Mesenchymal stem cell (in vitro differentiated cells and primary cell): ENCODE results near the gene MARCHF3.

Experiments used
- DNase-seq: peaks from one replicate; pipeline ENCODE4 v3.0.0-alpha.2; 2013
- H2AFZ ChIP-seq: one replicate; pipeline ENCODE4 v1.6.1; 2013; ENCODE audit warnings: low read depth, mild to moderate bottlenecking, control low read depth, inconsistent platforms, low read length, moderate library complexity
- H2AK5ac ChIP-seq: 2 replicates; pipeline ENCODE4 v1.6.1; 2013; ENCODE audit warnings: low read length, moderate library complexity, mild to moderate bottlenecking, inconsistent platforms; ENCODE audit not compliant: severe bottlenecking
- H2BK120ac ChIP-seq: one replicate; pipeline ENCODE4 v1.6.1; 2013; ENCODE audit warnings: low read depth, mild to moderate bottlenecking, inconsistent platforms, low read length, moderate library complexity
- H2BK12ac ChIP-seq, 2 experiments: one replicate each; pipeline ENCODE4 v1.6.1; 2013; ENCODE audit warnings: inconsistent platforms in 2 of 2, low read length in 2 of 2, mild to moderate bottlenecking in 2 of 2, moderate library complexity in 2 of 2, control low read depth in 1 of 2
- H2BK15ac ChIP-seq: one replicate; pipeline ENCODE4 v1.6.1; 2013; ENCODE audit warnings: mild to moderate bottlenecking, low read depth, inconsistent platforms; ENCODE audit not compliant: poor library complexity, severe bottlenecking
- H2BK5ac ChIP-seq: 2 replicates; pipeline ENCODE4 v1.6.1; 2013; ENCODE audit warnings: low read depth, mild to moderate bottlenecking, low read length, control low read depth, inconsistent platforms; ENCODE audit not compliant: poor library complexity, severe bottlenecking
- H3K14ac ChIP-seq, 2 experiments: one replicate each; pipeline ENCODE4 v1.6.1; 2013; ENCODE audit warnings: inconsistent platforms in 2 of 2, low read length in 2 of 2, control low read depth in 1 of 2, mild to moderate bottlenecking in 1 of 2, moderate library complexity in 1 of 2
- H3K18ac ChIP-seq, 2 experiments: one replicate each; pipeline ENCODE4 v1.6.1; 2013; ENCODE audit warnings: inconsistent platforms in 2 of 2, low read length in 2 of 2, control low read depth in 1 of 2, low read depth in 1 of 2, mild to moderate bottlenecking in 1 of 2
- H3K23ac ChIP-seq, 2 experiments: one replicate each; pipeline ENCODE4 v1.6.1; 2013; ENCODE audit warnings: inconsistent platforms in 2 of 2, low read length in 2 of 2, mild to moderate bottlenecking in 2 of 2, moderate library complexity in 2 of 2, control low read depth in 1 of 2
- H3K27ac ChIP-seq: 2 replicates; pipeline ENCODE4 v1.5.1; 2013; ENCODE audit warnings: mild to moderate bottlenecking, moderate library complexity, low read length, control low read depth, inconsistent platforms; ENCODE audit not compliant: poor library complexity, severe bottlenecking
- H3K27me3 ChIP-seq, 2 experiments: 2 replicates each; pipeline versions ENCODE4 v1.6.1 to v1.7.0; 2013; ENCODE audit warnings: low read length in 2 of 2, mild to moderate bottlenecking in 2 of 2, moderate library complexity in 2 of 2, control low read depth in 1 of 2, inconsistent platforms in 1 of 2; ENCODE audit not compliant: control insufficient read depth in 1 of 2, insufficient read depth in 1 of 2
- H3K36me3 ChIP-seq, 2 experiments: 2 replicates each; pipeline versions ENCODE4 v1.6.1 to v1.7.0; 2013; ENCODE audit warnings: low read length in 2 of 2, control low read depth in 1 of 2, inconsistent platforms in 1 of 2, low read depth in 1 of 2, mild to moderate bottlenecking in 1 of 2; ENCODE audit not compliant: insufficient read depth in 2 of 2, control insufficient read depth in 1 of 2
- H3K4ac ChIP-seq, 2 experiments: one replicate each; pipeline ENCODE4 v1.6.1; 2013; ENCODE audit warnings: inconsistent platforms in 2 of 2, low read length in 2 of 2, mild to moderate bottlenecking in 2 of 2, moderate library complexity in 2 of 2, control low read depth in 1 of 2, low read depth in 1 of 2
- H3K4me1 ChIP-seq: 2 replicates; pipeline ENCODE4 v1.6.1; 2013; ENCODE audit warnings: low read depth, low read length, control low read depth; ENCODE audit not compliant: control insufficient read depth, insufficient read depth
- H3K4me2 ChIP-seq: 2 replicates; pipeline ENCODE4 v1.6.1; 2013; ENCODE audit warnings: low read length, mild to moderate bottlenecking, inconsistent platforms; ENCODE audit not compliant: poor library complexity, severe bottlenecking
- H3K4me3 ChIP-seq, 2 experiments: 2 replicates each; pipeline versions ENCODE4 v1.5.1 to v1.7.0; 2013; ENCODE audit warnings: low read length in 2 of 2, mild to moderate bottlenecking in 2 of 2, control low read depth in 1 of 2, low read depth in 1 of 2; ENCODE audit not compliant: insufficient read depth in 1 of 2
- H3K79me1 ChIP-seq: replicated peaks from 2 replicates; pipeline ENCODE4 v1.6.1; 2013; ENCODE audit warnings: mild to moderate bottlenecking, control low read depth, low read length, inconsistent platforms; ENCODE audit not compliant: poor library complexity, severe bottlenecking
- H3K9ac ChIP-seq: 2 replicates; pipeline ENCODE4 v1.7.0; 2013; ENCODE audit warnings: mild to moderate bottlenecking, low read length, moderate library complexity
- H3K9me3 ChIP-seq: 2 replicates; pipeline ENCODE4 v1.7.0; 2013; ENCODE audit warnings: mild to moderate bottlenecking, low read length; ENCODE audit not compliant: control insufficient read depth
- H4K8ac ChIP-seq: one replicate; pipeline ENCODE4 v1.6.1; 2013; ENCODE audit warnings: inconsistent platforms, mild to moderate bottlenecking, low read length, moderate library complexity
- H4K91ac ChIP-seq: one replicate; pipeline ENCODE4 v1.6.1; 2013; ENCODE audit warnings: mild to moderate bottlenecking, low read length, inconsistent platforms
- WGBS: methylation state at CpG from one replicate; pipeline ENCODE4 v1.1.7; 2013; ENCODE audit warnings: mixed read lengths; 5-methylcytosine and 5-hydroxymethylcytosine counted together

The MARCHF3 gene

GRCh38 chr5:126927429-126927828 lies 102.9 kb downstream of the MARCHF3 start:
- H3K27ac ChIP-seq = no peak overlapping the region
- no peak overlapping the region for H3K4me2 ChIP-seq
- peak overlapping the region in 1 of 2 experiments; percentile 86 for H3K14ac ChIP-seq
- no peak overlapping the region for H3K23ac ChIP-seq
- H3K18ac ChIP-seq = no peak overlapping the region
- no peak overlapping the region for H2AK5ac ChIP-seq
- no peak overlapping the region for H2BK15ac ChIP-seq
- H4K8ac ChIP-seq = no peak overlapping the region
- no peak overlapping the region for H2BK5ac ChIP-seq
- H3K4ac ChIP-seq = no peak overlapping the region
- H4K91ac ChIP-seq = no peak overlapping the region
- no peaks in the 10 kb centered on the region for H3K27me3 ChIP-seq
- H3K79me1 ChIP-seq = peaks cover 3% of the 10 kb centered on the region
- H2AFZ ChIP-seq = no peak overlapping the region
- 60% methylated on average over 1 of the region's 1 CpG for whole genome bisulfite sequencing
- H2BK120ac ChIP-seq = no peak overlapping the region
- H2BK12ac ChIP-seq = no peak overlapping the region
- DNase-seq = no peak
- H3K9ac ChIP-seq = no peak overlapping the region
- peaks cover 2% of the 10 kb centered on the region for H3K4me1 ChIP-seq
- H3K9me3 ChIP-seq = no peaks in the 10 kb centered on the region
- H3K36me3 ChIP-seq = no peaks in the 10 kb centered on the region
- no peak overlapping the region for H3K4me3 ChIP-seq

GRCh38 chr5:126926187-126926586 lies 104.2 kb downstream of the MARCHF3 start:
- no peak for DNase-seq
- no peak overlapping the region for H3K4ac ChIP-seq
- H2AFZ ChIP-seq = no peak overlapping the region
- no peak overlapping the region for H3K23ac ChIP-seq
- H3K9me3 ChIP-seq = no peaks in the 10 kb centered on the region
- no peak overlapping the region for H2BK120ac ChIP-seq
- H3K4me1 ChIP-seq = peaks cover 2% of the 10 kb centered on the region
- H2AK5ac ChIP-seq = no peak overlapping the region
- H3K9ac ChIP-seq = no peak overlapping the region
- no peak overlapping the region for H2BK5ac ChIP-seq
- no peak overlapping the region for H3K14ac ChIP-seq
- no peaks in the 10 kb centered on the region for H3K36me3 ChIP-seq
- H3K4me2 ChIP-seq = no peak overlapping the region
- no peak overlapping the region for H3K27ac ChIP-seq
- no peak overlapping the region for H3K4me3 ChIP-seq
- no peak overlapping the region for H4K8ac ChIP-seq
- no peak overlapping the region for H2BK12ac ChIP-seq
- H3K27me3 ChIP-seq = no peaks in the 10 kb centered on the region
- WGBS = 75% methylated on average over 2 of the region's 2 CpGs
- H4K91ac ChIP-seq = no peak overlapping the region
- peaks cover 3% of the 10 kb centered on the region for H3K79me1 ChIP-seq
- no peak overlapping the region for H2BK15ac ChIP-seq
- no peak overlapping the region for H3K18ac ChIP-seq

GRCh38 chr5:126925482-126925881 lies 104.9 kb downstream of the MARCHF3 start:
- WGBS = 89% methylated on average over 2 of the region's 3 CpGs
- H3K9ac ChIP-seq = no peak overlapping the region
- no peak overlapping the region for H2AK5ac ChIP-seq
- H3K27ac ChIP-seq = no peak overlapping the region
- H3K4me3 ChIP-seq = no peak overlapping the region
- H3K9me3 ChIP-seq = no peaks in the 10 kb centered on the region
- no peak for DNase-seq
- no peak overlapping the region for H4K8ac ChIP-seq
- no peak overlapping the region for H2BK5ac ChIP-seq
- H2BK15ac ChIP-seq = no peak overlapping the region
- H3K79me1 ChIP-seq = peaks cover 3% of the 10 kb centered on the region
- H4K91ac ChIP-seq = no peak overlapping the region
- no peak overlapping the region for H3K4me2 ChIP-seq
- no peak overlapping the region for H2BK12ac ChIP-seq
- no peak overlapping the region for H3K23ac ChIP-seq
- no peaks in the 10 kb centered on the region for H3K36me3 ChIP-seq
- no peaks in the 10 kb centered on the region for H3K27me3 ChIP-seq
- no peak overlapping the region for H3K4ac ChIP-seq
- no peak overlapping the region for H2AFZ ChIP-seq
- H3K18ac ChIP-seq = no peak overlapping the region
- no peak overlapping the region for H2BK120ac ChIP-seq
- peaks cover 2% of the 10 kb centered on the region for H3K4me1 ChIP-seq
- no peak overlapping the region for H3K14ac ChIP-seq

- Histone ChIP-seq H3K4ac (no peak overlapping the region), H3K23ac (no peak overlapping the region), H3K79me1 (peaks cover 3% of the 10 kb centered on the region), H2AFZ (no peak overlapping the region), H3K9me3 (no peaks in the 10 kb centered on the region), H4K91ac (no peak overlapping the region), H3K27me3 (no peaks in the 10 kb centered on the region), H4K8ac (no peak overlapping the region), H3K18ac (no peak overlapping the region), H2BK120ac (no peak overlapping the region), H3K9ac (no peak overlapping the region), H3K36me3 (no peaks in the 10 kb centered on the region), H2BK5ac (no peak overlapping the region), H2BK15ac (no peak overlapping the region), H3K14ac (no peak overlapping the region), H3K4me1 (peaks cover 2% of the 10 kb centered on the region), H3K4me2 (no peak overlapping the region), H2BK12ac (no peak overlapping the region), H3K27ac (no peak overlapping the region), H3K4me3 (no peak overlapping the region), H2AK5ac (no peak overlapping the region)
- WGBS = 98% methylated on average over 8 of the region's 9 CpGs
- no peak for DNase-seq
These were observed 105.9 kb downstream of the MARCHF3 start for GRCh38 chr5:126924331-126925033.
